Brain microvascular endothelial cell (primary cell): ENCODE measurements around the gene RFPL4A.
"Not testable (repeated sequence)": the region's sequence is repeated elsewhere in the genome, so short reads cannot be mapped to it uniquely, and the experiment has no call there.

Source experiments
- DNase-seq: peaks from one replicate; pipeline ENCODE4 v3.0.0-alpha.2; 2020
- H3K27ac ChIP-seq: fragments of 250-450 bp; sonication (Bioruptor Pico); 2 replicates; pipeline ENCODE4 v1.5.1; 2020; ENCODE audit warnings: mild to moderate bottlenecking, moderate library complexity
- H3K27me3 ChIP-seq: fragments of 250-450 bp; sonication (Bioruptor Pico); replicated peaks from 2 replicates; pipeline ENCODE4 v1.5.1; 2020; ENCODE audit warnings: mild to moderate bottlenecking
- H3K36me3 ChIP-seq: fragments of 250-450 bp; sonication (Bioruptor Pico); replicated peaks from 2 replicates; pipeline ENCODE4 v1.5.1; 2020; ENCODE audit warnings: mild to moderate bottlenecking
- H3K4me3 ChIP-seq: 2 replicates; pipeline ENCODE4 v1.5.1; 2011; ENCODE audit warnings: low read depth, mild to moderate bottlenecking, control low read depth, low read length, moderate library complexity
- CTCF ChIP-seq: IDR thresholded peaks from 2 replicates; pipeline ENCODE4 v1.5.1; 2011; ENCODE audit warnings: low read depth, mild to moderate bottlenecking, moderate library complexity, low read length, control low read depth, inconsistent platforms; ENCODE audit errors: missing control alignments
- in situ Hi-C: cut with HindIII; loops from 2 replicates; pipeline ENCODE4 v1.10.0; 2017; ENCODE audit warnings: low sequenced_read_pairs, low pct_ligation_motif_present

RFPL4A gene

GRCh38 chr19:55720214-55720746, 38.6 kb upstream of the RFPL4A start:
- no peak for DNase-seq
- Histone ChIP-seq H3K27ac (no peak overlapping the region), H3K4me3 (no peak overlapping the region), H3K27me3 (no peaks in the 10 kb centered on the region), H3K36me3 (no peaks in the 10 kb centered on the region)
- TF ChIP-seq CTCF: no peak
- in situ Hi-C loops: no loop called here

GRCh38 chr19:55720801-55721200, 38.1 kb upstream of the RFPL4A start:
- in situ Hi-C loops: no loop called here
- DNase-seq: no peak
- no peak for TF ChIP-seq CTCF
- H3K27ac ChIP-seq: no peak overlapping the region
- H3K4me3 ChIP-seq: no peak overlapping the region
- H3K36me3 ChIP-seq: no peaks in the 10 kb centered on the region
- no peaks in the 10 kb centered on the region for H3K27me3 ChIP-seq

- in situ Hi-C loops: no loop called here
- Histone ChIP-seq H3K27me3 (no peaks in the 10 kb centered on the region), H3K4me3 (no peak overlapping the region), H3K36me3 (no peaks in the 10 kb centered on the region), H3K27ac (no peak overlapping the region)
- no peak for DNase-seq
- no peak for TF ChIP-seq CTCF
These were observed 35.4 kb upstream of the RFPL4A start for GRCh38 chr19:55723491-55723890.

GRCh38 chr19:55730378-55730777, 28.5 kb upstream of the RFPL4A start:
- not testable (repeated sequence) for H3K36me3 ChIP-seq, H3K27me3 ChIP-seq, H3K4me3 ChIP-seq

GRCh38 chr19:55738302-55738701, 20.6 kb upstream of the RFPL4A start, which contains the start of gene NLRP9:
NLRP9 (minus strand) TSS chr19:55738402; CDS start chr19:55738374, 28 bp downstream.
- H3K4me3 ChIP-seq: no peak within 1 kb of the TSS
- no peak for TF ChIP-seq CTCF
- no peak within 1 kb of the TSS for H3K27ac ChIP-seq
- no peaks in the 10 kb centered on the region for H3K27me3 ChIP-seq
- no peaks in the 10 kb centered on the region for H3K36me3 ChIP-seq
- DNase-seq: no peak
- in situ Hi-C loops: no loop called here

More at GRCh38 chr19:55730378-55730777, 28.5 kb upstream of the RFPL4A start:
- DNase-seq, in situ Hi-C loops, H3K27ac ChIP-seq: not testable (repeated sequence)

GRCh38 chr19:55750715-55751114, 8.2 kb upstream of the RFPL4A start:
- in situ Hi-C loops: no loop called here
- Histone ChIP-seq H3K4me3 (no peak overlapping the region), H3K36me3 (no peaks in the 10 kb centered on the region), H3K27me3 (no peaks in the 10 kb centered on the region), H3K27ac (no peak overlapping the region)
- TF ChIP-seq CTCF: no peak
- no peak for DNase-seq
